KMS-11 (cell line): ENCODE data around the gene LRRC56.

Experiments
- H2AFZ ChIP-seq: fragments of 200-600 bp; sonication (generic); 2 replicates; pipeline ENCODE4 v1.6.1; 2016; ENCODE audit warnings: antibody characterized with exemption, mixed run types, low read depth
- H3K27ac ChIP-seq: fragments of 200-600 bp; sonication (generic); 2 replicates; pipeline ENCODE4 v1.6.1; 2016; ENCODE audit warnings: mild to moderate bottlenecking, mixed run types
- H3K27me3 ChIP-seq: fragments of 200-600 bp; sonication (generic); 2 replicates; pipeline ENCODE4 v1.6.1; 2017; ENCODE audit warnings: mild to moderate bottlenecking, low read depth, mixed run types, moderate library complexity; ENCODE audit not compliant: insufficient read depth
- H3K36me3 ChIP-seq: fragments of 200-600 bp; sonication (generic); 2 replicates; pipeline ENCODE4 v1.6.1; 2017; ENCODE audit warnings: mild to moderate bottlenecking, mixed run types; ENCODE audit not compliant: insufficient read depth
- H3K4me1 ChIP-seq: fragments of 200-600 bp; sonication (generic); 2 replicates; pipeline ENCODE4 v1.6.1; 2016; ENCODE audit warnings: mild to moderate bottlenecking, low read depth, mixed run types; ENCODE audit not compliant: poor library complexity, severe bottlenecking
- H3K4me2 ChIP-seq: fragments of 200-600 bp; sonication (generic); 2 replicates; pipeline ENCODE4 v1.7.0; 2016; ENCODE audit warnings: mild to moderate bottlenecking, mixed run types
- H3K4me3 ChIP-seq: fragments of 200-600 bp; sonication (generic); IDR thresholded peaks from 2 replicates; pipeline ENCODE4 v1.6.1; 2017; ENCODE audit warnings: low read depth, low read length, mixed read lengths; ENCODE audit not compliant: insufficient read depth
- H3K79me2 ChIP-seq: fragments of 200-600 bp; sonication (generic); 2 replicates; pipeline ENCODE4 v1.6.1; 2016; ENCODE audit warnings: low read depth, mixed run types; ENCODE audit not compliant: insufficient read depth
- H3K9ac ChIP-seq: fragments of 200-600 bp; sonication (generic); 2 replicates; pipeline ENCODE4 v1.6.1; 2016; ENCODE audit warnings: mild to moderate bottlenecking, mixed run types
- H4K20me1 ChIP-seq: fragments of 200-600 bp; sonication (generic); 2 replicates; pipeline ENCODE4 v1.6.1; 2016; ENCODE audit warnings: mild to moderate bottlenecking, mixed run types; ENCODE audit not compliant: insufficient read depth
- TF ChIP-seq, protein P1 (sequence below): fragments of 200-600 bp; sonication (generic); conservative IDR thresholded peaks from 2 replicates; pipeline ENCODE4 v1.6.1; 2017; ENCODE audit warnings: low read depth, mild to moderate bottlenecking, antibody characterized with exemption, low read length, moderate library complexity, mixed read lengths

LRRC56 gene

GRCh38 chr11:579830-580601 is 42.7 kb downstream of the LRRC56 start:
- H3K4me3 ChIP-seq: no peak overlapping the region
- H2AFZ ChIP-seq: no peak overlapping the region
- no peak overlapping the region for H3K27ac ChIP-seq
- peaks cover 67% of the 10 kb centered on the region for H3K79me2 ChIP-seq
- H4K20me1 ChIP-seq: peaks cover 50% of the 10 kb centered on the region
- no peaks in the 10 kb centered on the region for H3K36me3 ChIP-seq
- H3K4me1 ChIP-seq: peaks cover 27% of the 10 kb centered on the region
- TF ChIP-seq, protein P1, sequence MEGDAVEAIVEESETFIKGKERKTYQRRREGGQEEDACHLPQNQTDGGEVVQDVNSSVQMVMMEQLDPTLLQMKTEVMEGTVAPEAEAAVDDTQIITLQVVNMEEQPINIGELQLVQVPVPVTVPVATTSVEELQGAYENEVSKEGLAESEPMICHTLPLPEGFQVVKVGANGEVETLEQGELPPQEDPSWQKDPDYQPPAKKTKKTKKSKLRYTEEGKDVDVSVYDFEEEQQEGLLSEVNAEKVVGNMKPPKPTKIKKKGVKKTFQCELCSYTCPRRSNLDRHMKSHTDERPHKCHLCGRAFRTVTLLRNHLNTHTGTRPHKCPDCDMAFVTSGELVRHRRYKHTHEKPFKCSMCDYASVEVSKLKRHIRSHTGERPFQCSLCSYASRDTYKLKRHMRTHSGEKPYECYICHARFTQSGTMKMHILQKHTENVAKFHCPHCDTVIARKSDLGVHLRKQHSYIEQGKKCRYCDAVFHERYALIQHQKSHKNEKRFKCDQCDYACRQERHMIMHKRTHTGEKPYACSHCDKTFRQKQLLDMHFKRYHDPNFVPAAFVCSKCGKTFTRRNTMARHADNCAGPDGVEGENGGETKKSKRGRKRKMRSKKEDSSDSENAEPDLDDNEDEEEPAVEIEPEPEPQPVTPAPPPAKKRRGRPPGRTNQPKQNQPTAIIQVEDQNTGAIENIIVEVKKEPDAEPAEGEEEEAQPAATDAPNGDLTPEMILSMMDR: no peak
- H3K4me2 ChIP-seq: no peak overlapping the region
- H3K27me3 ChIP-seq: no peaks in the 10 kb centered on the region
- no peak overlapping the region for H3K9ac ChIP-seq

GRCh38 chr11:581342-581741 is 44.0 kb downstream of the LRRC56 start:
- Histone ChIP-seq H3K36me3 (no peaks in the 10 kb centered on the region), H2AFZ (no peak overlapping the region)

GRCh38 chr11:581752-582151 is 44.4 kb downstream of the LRRC56 start:
- TF ChIP-seq, protein P1: no peak
- Histone ChIP-seq H3K27me3 (no peaks in the 10 kb centered on the region), H3K4me2 (no peak overlapping the region), H3K79me2 (peaks cover 73% of the 10 kb centered on the region), H3K4me3 (no peak overlapping the region), H4K20me1 (peaks cover 50% of the 10 kb centered on the region), H3K27ac (no peak overlapping the region), H3K36me3 (no peaks in the 10 kb centered on the region), H3K4me1 (peaks cover 29% of the 10 kb centered on the region), H2AFZ (no peak overlapping the region), H3K9ac (no peak overlapping the region)

More at GRCh38 chr11:581342-581741, 44.0 kb downstream of the LRRC56 start:
- Histone ChIP-seq H3K4me1 (peaks cover 25% of the 10 kb centered on the region), H3K4me3 (no peak overlapping the region), H3K9ac (no peak overlapping the region), H3K79me2 (peaks cover 71% of the 10 kb centered on the region), H3K27ac (no peak overlapping the region), H3K4me2 (no peak overlapping the region), H3K27me3 (no peaks in the 10 kb centered on the region), H4K20me1 (peaks cover 50% of the 10 kb centered on the region)
- TF ChIP-seq, protein P1: no peak

DNA sequence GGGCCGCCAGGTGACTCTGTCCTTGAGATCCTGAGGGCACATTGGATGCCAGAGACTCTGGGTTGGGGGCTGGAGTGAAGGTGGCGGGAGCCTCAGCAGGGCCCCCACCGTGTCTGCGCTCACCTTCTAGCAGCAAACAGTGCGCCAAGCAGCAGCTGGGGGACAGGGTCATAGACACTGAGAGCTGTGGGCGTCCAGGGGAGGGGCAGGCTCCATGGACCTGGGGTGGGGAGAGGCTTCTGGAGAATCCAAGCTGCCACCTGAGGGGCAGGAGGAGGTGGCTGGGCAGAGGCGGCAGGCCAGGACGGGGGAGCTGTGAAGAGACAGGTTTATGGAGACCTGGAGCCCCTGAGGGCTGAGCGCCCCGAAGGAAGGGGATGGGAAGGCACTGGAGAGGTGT is 47.0 kb downstream of the LRRC56 start:
- Histone ChIP-seq H3K36me3 (no peaks in the 10 kb centered on the region), H3K4me3 (no peak overlapping the region), H4K20me1 (peaks cover 27% of the 10 kb centered on the region), H3K4me1 (peaks cover 24% of the 10 kb centered on the region), H3K4me2 (no peak overlapping the region), H3K27me3 (no peaks in the 10 kb centered on the region), H3K79me2 (peaks cover 54% of the 10 kb centered on the region), H3K9ac (no peak overlapping the region), H3K27ac (no peak overlapping the region), H2AFZ (no peak overlapping the region)
- TF ChIP-seq, protein P1: no peak
